GM18909 (cell line): ENCODE results near the gene TCERG1L.

Source experiments
- ATAC-seq: cut with Tn5 transposase; IDR thresholded peaks from one replicate; pipeline ENCODE4 v1.9.1; 2021; ENCODE audit warnings: mild to moderate bottlenecking; ENCODE audit not compliant: unreplicated experiment, poor library complexity

Gene TCERG1L

DNA sequence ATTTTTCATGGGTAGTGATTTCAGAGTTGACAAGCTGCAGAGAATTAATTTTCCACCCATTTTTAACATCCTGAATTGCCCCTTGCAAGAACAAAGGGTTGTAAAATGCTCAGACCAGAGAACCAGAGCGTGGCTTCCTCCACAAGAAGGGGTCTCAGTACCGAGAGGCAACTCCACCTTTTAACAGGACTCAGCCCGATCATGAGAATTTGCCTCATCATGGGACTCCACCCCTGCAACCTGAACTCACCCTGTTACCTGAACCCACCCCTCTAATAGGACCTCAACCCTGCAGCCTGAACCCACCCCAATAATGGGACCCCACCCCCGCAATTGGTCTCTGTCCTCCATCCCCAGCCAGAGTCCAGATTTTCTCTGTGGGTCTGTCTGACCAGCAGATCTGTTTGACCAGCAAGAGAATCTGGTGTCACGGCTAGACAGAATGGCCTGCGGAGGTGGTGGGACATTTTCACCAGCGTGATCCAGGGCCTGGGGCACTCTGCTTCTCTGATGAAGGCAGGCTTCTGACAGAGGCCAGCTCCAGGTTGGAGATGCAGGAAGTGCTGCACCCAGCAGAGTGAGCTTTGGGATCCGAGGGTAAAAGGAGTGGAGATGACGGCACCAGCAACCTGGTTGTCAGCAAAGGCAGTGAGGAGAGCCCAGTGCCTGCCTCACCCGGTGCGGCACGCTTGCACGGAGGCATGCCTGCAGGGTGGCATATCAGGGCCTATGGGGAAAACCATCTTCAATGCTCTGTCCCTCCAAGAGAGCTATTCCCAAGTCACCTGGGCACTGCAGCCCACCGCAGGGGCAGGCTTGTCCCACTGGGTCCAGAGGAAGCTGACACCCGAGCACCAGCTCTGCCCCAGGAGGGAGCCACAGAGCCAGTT lies 136.6 kb downstream of the TCERG1L start:
- ATAC-seq, result no peak

DNA sequence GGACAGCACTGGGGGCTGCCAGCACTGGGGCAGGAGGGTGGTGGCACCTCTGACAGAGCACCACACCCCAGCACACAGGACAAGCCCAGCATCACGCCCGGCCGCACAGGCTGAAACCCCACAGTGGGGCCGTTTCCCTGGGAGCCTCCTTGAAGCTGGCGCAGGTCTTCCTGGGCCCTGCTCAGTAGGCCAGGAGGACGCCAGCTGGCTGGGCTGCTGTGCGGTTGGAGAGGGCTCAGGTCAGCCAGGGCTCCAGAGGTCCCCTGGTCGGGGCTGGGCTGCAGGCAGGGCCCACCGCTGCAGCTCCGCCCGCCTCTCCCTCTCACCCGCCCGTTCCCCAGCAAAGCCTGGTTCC lies 137.3 kb downstream of the TCERG1L start:
- no peak for ATAC-seq

DNA sequence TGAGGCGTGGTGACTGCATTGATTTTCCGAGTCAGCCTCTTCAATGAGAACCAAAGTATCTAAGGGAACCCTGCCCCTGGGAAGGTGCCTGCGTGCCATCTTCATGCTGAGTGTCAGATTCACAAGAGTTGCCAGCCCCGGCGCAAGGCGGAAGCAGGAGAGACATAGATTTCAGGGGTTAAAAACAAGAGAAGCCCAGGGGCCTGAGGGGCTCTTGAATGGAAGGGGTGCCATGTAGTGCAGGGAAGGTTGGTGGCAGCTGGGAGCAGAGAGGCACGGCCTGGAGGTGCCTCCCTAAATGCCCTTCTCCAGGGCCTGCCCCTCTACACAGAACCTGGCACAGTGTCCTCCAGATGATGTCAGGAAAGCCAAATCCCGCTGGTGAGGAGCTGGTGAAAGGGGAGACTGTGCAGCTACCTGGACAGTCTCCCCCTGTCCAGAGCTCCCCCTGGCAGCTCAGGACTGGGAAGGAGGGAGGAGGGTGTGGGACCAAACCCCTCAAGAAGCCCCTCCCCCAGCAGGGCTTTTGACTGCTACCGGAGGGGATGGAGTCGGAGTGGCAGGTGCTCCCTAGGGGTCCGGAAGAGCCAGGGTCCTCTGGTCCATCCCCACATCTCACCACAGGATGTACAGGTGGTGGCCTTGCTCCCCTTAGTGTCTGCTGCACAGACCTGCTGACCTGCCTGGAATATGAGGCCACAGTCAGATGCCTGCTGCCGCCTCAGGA lies 137.9 kb downstream of the TCERG1L start:
- ATAC-seq, result no peak

GRCh38 chr10:131172433-131172832 lies 139.1 kb downstream of the TCERG1L start:
- no peak for ATAC-seq

DNA sequence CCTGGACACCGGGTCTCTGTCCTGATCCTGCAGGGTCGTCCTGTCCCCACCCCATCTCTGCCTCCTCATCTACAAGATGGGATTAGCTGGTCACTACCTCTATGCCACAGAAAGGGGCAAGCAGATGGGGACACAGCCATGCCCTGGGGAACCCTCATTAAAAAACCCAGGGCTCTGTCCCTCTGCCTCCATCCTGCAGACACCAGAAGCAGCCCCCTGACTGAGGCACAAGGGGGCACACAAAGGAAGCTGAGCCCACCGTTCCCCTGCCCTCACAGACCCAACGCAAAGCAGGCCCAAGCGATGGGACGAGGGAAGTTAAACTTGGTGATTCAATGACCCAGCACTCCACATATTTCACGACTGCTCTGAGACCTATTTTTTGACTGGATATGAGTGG lies 142.4 kb downstream of the TCERG1L start:
- no peak for ATAC-seq

DNA sequence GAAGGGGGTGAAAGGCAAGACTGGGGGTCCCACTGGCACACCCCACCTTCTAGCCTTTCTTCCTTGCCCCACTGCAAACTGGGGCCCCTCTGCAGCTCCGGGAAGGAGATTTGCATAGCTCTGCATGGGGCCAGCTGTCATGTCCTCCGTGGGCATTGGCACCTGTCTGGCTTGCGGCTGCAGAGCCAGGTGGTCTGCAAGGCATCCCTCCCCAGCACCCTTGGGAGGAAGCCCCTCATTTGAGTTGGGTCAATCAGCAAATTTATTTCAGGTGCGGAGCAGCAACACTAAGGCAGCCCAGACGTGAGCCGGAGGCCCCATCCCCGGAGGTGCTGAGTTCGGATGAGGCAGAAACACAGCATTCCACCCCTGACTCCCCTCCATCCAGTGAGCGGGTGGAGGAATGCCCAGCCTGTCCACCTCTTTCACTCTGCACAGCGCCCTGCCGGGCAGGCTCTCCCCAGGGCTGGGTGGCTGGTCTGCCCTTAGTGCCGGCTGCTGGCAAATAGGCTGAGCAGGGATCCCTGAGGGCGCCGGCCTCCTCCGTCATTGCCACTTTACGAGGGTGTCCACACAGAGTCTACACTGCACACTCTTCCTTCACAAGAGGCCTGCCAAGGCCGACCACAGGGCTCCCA lies 143.2 kb downstream of the TCERG1L start:
- no peak for ATAC-seq

- no peak for ATAC-seq
Measured at GRCh38 chr10:131167036-131167860, 144.3 kb downstream of the TCERG1L start.

DNA sequence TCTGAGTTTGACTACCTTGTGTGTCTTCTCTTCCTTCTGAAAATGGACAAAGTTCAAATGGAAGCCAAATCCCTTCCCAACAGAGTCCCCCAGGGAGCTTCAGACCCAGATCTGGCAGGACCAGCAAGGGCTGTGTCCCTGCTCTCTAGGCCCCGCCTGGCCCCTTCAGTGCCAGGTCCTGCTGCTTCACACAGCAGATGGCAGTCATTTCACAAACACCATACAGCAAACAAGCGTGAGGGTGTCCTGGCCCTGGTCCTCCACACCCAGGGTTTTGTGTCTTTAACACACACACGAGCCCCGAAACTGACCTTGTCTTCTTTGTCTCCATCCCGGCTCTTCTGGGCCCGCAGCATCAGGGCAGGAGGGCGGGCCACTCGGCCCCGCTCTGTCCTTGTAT lies 145.0 kb downstream of the TCERG1L start:
- no peak for ATAC-seq

DNA sequence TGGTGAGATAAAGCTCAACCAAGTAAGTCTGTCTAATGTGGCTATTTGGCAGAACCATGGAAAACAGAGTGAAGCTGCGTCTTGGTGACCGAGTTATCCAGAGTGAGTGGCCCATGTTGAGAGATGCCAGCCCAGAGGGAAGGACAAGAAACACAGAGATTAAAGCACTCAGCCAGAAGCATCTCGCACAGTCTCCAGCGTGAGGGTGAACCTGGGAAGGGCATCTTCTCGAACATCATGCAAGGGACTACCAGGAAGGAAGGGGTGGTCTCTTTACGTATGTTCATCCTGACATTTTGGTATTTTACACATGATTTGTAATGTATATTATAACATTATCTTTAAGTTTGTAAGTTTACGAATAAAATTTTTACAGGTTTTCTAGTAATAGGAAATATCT lies 146.4 kb downstream of the TCERG1L start:
- no peak for ATAC-seq

DNA sequence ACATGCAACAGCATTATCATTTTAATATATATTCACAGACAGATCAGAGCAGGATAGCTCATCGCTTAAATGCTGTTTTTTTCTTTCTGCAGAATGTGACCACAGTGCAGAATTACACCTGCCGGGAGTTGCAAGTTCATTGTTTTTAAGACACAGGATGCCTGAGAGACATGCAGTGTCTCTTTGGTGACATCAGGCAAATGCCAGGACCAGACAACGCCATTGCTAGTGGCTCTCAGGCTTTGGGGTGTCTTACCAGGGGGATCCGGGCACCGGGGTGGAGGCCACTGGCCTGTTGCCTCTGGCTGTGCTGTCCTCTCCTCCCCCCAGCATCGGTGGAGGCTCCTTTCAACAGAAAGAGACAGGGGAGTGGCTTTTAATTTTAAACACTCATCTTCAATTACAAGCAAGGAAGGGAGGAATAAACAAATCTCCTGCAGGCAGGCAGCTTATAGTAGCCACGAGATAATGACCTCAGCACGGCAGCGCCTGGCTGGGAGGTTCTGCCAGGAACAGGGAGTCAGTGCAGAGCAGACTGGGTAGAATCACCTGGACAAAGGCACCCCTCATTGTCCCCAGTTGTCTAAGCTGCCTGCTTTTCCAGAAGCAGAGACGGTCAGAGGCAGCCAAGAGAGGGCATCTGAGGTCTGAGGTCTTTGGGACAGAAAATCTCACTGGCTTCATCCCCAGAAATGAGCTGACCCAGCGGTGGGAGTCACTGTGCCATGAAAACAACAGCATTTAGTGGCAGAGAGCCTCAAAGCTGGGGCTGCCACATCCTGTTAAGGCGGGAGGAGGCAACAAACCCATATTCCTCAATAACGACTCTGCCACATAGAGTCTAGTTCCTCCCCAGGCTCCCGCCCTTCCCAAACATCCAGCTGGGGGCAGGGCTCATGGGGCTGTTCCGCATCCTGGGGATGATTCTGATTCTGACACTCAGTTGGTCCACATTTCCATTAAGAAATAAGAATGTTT lies 148.4 kb downstream of the TCERG1L start:
- no peak for ATAC-seq

DNA sequence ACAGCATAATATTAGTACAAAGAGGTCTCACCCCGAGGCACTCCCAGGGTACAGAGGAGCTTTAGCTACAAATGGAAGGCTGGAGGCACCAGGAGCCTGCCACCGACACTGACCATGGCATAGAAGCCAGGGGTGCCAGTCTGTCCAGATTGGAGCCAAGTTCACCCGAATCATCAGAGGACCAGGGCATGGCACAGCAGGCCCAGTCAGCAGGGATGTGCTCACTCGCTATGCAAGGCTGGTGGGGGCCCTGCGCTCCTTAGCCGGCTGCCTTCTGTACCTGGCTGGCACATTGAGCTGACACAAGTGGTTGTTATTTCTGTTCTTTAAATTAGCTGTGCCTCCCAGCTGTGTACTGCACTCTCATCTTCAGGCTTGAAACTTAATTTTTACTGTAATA lies 149.3 kb downstream of the TCERG1L start:
- no peak for ATAC-seq

DNA sequence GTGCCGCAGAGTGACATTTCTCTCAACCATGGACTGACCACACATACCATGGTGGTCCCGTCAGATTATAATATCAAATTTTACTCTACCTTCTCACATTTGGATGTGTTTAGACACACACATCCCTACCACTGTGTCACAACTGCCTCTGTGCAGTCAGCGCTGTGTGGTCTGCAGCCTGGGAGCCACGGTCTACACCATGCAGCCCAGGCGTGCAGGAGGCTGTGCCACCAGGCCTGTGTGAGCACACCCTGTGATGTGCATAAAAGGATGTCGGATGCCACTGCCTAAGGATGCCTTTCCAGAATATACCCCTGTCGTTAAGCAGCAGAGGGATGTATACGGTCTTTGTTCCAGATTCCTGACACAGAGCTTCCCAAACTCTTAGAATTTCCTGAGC lies 150.4 kb downstream of the TCERG1L start:
- no peak for ATAC-seq

- ATAC-seq, result no peak
Measured at GRCh38 chr10:131160219-131160875, 151.2 kb downstream of the TCERG1L start.

DNA sequence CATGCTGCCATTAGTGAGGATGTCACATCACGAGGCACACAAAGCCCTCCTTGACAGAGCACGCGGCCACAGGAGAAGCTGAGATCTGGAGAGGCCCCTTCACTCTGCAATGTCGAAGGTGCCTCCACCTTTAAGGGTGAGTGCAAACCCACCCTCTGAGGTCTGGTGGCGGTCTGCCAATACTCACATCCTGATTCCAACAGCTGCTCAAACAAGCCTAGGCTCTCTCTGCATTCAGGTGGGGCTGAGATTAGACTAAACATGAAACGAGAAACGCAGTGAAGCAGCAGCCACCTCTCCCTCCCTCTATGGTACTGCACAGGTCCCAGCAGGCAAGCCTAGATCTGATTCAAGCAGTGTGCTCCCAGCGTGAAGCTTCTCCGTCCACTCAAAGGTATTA lies 151.8 kb downstream of the TCERG1L start:
- no peak for ATAC-seq

GRCh38 chr10:131158695-131159094 lies 152.8 kb downstream of the TCERG1L start:
- no peak for ATAC-seq

DNA sequence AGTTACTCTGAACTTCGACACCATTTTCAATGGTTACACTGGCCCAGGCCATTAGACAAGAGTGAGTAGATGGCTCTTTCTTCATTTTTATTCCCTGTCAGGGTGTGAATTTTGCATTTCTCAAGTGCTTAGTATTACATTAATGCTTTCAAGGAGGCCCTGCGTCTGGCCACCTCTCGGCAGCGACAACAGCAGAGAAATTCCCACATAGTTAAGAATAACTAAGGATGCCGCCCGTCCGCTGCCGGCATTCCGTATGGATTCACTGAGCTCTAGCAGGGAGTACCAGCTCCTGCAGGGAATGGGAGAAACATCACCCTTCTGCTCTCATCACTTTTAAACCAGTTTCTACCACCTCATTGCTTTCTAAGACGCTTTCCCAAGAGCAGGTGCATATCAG lies 153.6 kb downstream of the TCERG1L start:
- ATAC-seq, result no peak

- no peak for ATAC-seq
Measured at GRCh38 chr10:131155876-131156230, 155.7 kb downstream of the TCERG1L start.

DNA sequence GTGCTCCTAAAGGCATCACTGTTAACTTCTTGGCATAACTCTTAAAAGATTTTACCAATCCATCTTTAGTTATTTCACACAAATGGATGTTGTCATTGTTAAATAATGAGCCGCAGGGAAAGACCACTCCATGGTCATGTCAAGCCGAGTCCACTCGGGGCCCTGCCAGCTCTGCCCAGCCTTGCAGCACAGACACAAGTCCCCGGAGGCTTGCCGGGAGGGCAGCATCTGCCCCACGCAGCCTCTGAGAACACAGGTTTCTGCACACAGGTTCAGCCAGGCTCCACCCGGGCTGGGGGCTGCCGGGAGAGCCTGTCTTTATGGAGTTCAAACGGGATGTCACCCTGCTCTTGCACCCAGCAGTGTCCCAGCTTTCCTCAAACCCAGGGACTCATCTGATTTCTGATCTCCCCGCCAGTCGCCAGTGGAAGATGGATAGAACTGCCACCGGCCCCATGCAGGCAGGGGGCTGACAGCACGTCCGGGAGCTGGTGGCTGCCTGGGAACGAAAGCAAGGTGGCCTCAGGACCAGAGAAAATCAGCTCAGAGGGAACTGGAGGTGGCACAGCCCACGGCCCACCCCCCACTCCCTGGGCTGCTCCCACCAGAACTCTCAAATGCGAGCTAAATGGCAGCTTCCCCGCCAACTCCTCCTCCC lies 156.2 kb downstream of the TCERG1L start:
- no peak for ATAC-seq
